ENCODE measurements around the gene SLC15A5. TPM values are rescaled to one million over a fixed set of nuclear protein-coding genes. Genes with fewer than 3 reads are reported as not detected.

The SLC15A5 gene
- total and polyA plus RNA-seq, 8 donors = not detected

GRCh38 chr12:16269946-16270345 lies 7.5 kb downstream of the SLC15A5 start:
- Histone ChIP-seq H3K27me3 (no peaks in the 10 kb centered on the region), H3K9me3 (no peaks in the 10 kb centered on the region), H3K27ac (no peak overlapping the region), H3K4me1 (no peaks in the 10 kb centered on the region), H3K4me3 (no peak overlapping the region), H3K36me3 (no peaks in the 10 kb centered on the region)
- WGBS, 5 donors = 69 to 90% (median 79%) methylated on average over 2 of the region's 2 CpGs
- intact Hi-C loops (cut with DNase I; ENCODE audit: low total_unique reads) = no loop called here
- no peak for DNase-seq
- TF ChIP-seq EP300 (IDR thresholded peaks at IDR 0.05) (no peak), CTCF (IDR thresholded peaks at IDR 0.05) (no peak), POLR2AphosphoS5 (IDR thresholded peaks at IDR 0.05) (no peak), POLR2A (IDR thresholded peaks at IDR 0.05) (no peak)

- no peaks in the 10 kb centered on the region for H3K27me3 ChIP-seq
- no peaks in the 10 kb centered on the region for H3K36me3 ChIP-seq
- TF ChIP-seq POLR2AphosphoS5 (IDR thresholded peaks at IDR 0.05) (no peak), EP300 (IDR thresholded peaks at IDR 0.05) (no peak), POLR2A (IDR thresholded peaks at IDR 0.05) (no peak), CTCF (IDR thresholded peaks at IDR 0.05) (no peak)
- H3K4me3 ChIP-seq = no peak overlapping the region
- no peak for DNase-seq
- no peak overlapping the region for H3K27ac ChIP-seq
- H3K9me3 ChIP-seq = peaks cover 0 to 10% (median 5%) of the 10 kb centered on the region in 4 donors
- no peaks in the 10 kb centered on the region for H3K4me1 ChIP-seq
- 47 to 71% (median 58%) methylated on average over 1 of the region's 1 CpG for WGBS, 5 donors
- intact Hi-C loops (cut with DNase I; ENCODE audit: low total_unique reads) = no loop called here
Observed at GRCh38 chr12:16266085-16266484, 11.4 kb downstream of the SLC15A5 start.

- Histone ChIP-seq H3K27ac (no peak overlapping the region), H3K9me3 (peaks cover 0 to 10% (median 5%) of the 10 kb centered on the region in 4 donors), H3K36me3 (no peaks in the 10 kb centered on the region), H3K4me3 (no peak overlapping the region), H3K27me3 (no peaks in the 10 kb centered on the region), H3K4me1 (no peaks in the 10 kb centered on the region)
- intact Hi-C loops (cut with DNase I; ENCODE audit: low total_unique reads) = no loop called here
- DNase-seq = no peak
- TF ChIP-seq POLR2A (IDR thresholded peaks at IDR 0.05) = no peak
- TF ChIP-seq EP300 (IDR thresholded peaks at IDR 0.05) = no peak
- 81 to 94% (median 86%) methylated on average over 2 of the region's 2 CpGs for WGBS, 5 donors
Observed at GRCh38 chr12:16261944-16262475, 15.5 kb downstream of the SLC15A5 start.

GRCh38 chr12:16260206-16260605 lies 17.3 kb downstream of the SLC15A5 start:
- H3K27ac ChIP-seq = no peak overlapping the region
- H3K9me3 ChIP-seq = peaks cover 0 to 10% (median 5%) of the 10 kb centered on the region in 4 donors
- H3K4me1 ChIP-seq = no peaks in the 10 kb centered on the region
- no peaks in the 10 kb centered on the region for H3K36me3 ChIP-seq
- intact Hi-C loops (cut with DNase I; ENCODE audit: low total_unique reads) = no loop called here
- no peaks in the 10 kb centered on the region for H3K27me3 ChIP-seq
- WGBS, 5 donors = 86 to 93% (median 88%) methylated on average over 4 of the region's 4 CpGs
- no peak for DNase-seq
- TF ChIP-seq EP300 (IDR thresholded peaks at IDR 0.05) = no peak
- no peak for TF ChIP-seq POLR2A (IDR thresholded peaks at IDR 0.05)
- TF ChIP-seq POLR2AphosphoS5 (IDR thresholded peaks at IDR 0.05) = no peak
- no peak for TF ChIP-seq CTCF (IDR thresholded peaks at IDR 0.05)
- H3K4me3 ChIP-seq = no peak overlapping the region

- DNase-seq = no peak
- Histone ChIP-seq H3K4me3 (no peak overlapping the region), H3K27me3 (no peaks in the 10 kb centered on the region), H3K4me1 (no peaks in the 10 kb centered on the region), H3K9me3 (peaks cover 0 to 8% (median 4%) of the 10 kb centered on the region in 4 donors), H3K36me3 (no peaks in the 10 kb centered on the region), H3K27ac (no peak overlapping the region)
- intact Hi-C loops (cut with DNase I; ENCODE audit: low total_unique reads) = no loop called here
- WGBS, 5 donors = 91 to 100% (median 96%) methylated on average over 1 to 2 of the region's 2 CpGs
- TF ChIP-seq POLR2A (IDR thresholded peaks at IDR 0.05) (no peak), EP300 (IDR thresholded peaks at IDR 0.05) (no peak), POLR2AphosphoS5 (IDR thresholded peaks at IDR 0.05) (no peak), CTCF (IDR thresholded peaks at IDR 0.05) (no peak)
Observed at GRCh38 chr12:16258963-16259362, 18.5 kb downstream of the SLC15A5 start.
